HG03575 (cell line): ENCODE data around the gene TMPRSS6.
"Not testable (repeated sequence)": the region's sequence is repeated elsewhere in the genome, so short reads cannot be mapped to it uniquely, and the experiment has no call there.

Source experiments
- ATAC-seq: cut with Tn5 transposase; IDR thresholded peaks from one replicate; pipeline ENCODE4 v1.9.1; 2021; ENCODE audit not compliant: unreplicated experiment, insufficient number of reproducible peaks, low FRiP score; ENCODE audit errors: extremely low read depth

The TMPRSS6 gene

DNA sequence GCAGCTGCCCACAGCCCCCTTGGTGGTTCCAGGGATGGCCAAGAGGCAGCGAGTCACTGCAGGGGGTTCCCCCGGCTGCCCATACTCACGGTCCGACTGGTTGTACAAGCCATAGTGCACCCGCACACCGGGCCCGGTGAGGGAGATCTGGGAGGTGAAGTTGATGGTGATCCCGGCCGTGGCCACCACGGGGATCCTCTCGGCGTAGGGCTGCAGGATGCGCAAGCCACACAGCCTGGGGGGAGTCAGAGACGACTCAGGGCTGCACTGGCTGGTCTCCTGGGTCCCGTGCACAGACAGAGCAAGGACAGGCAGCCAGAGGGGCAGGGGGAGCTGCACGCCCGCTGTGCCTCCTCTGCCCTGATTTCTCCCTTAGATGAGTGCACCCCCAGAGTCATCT is 34.5 kb downstream of the TMPRSS6 start:
- ATAC-seq, result no peak

DNA sequence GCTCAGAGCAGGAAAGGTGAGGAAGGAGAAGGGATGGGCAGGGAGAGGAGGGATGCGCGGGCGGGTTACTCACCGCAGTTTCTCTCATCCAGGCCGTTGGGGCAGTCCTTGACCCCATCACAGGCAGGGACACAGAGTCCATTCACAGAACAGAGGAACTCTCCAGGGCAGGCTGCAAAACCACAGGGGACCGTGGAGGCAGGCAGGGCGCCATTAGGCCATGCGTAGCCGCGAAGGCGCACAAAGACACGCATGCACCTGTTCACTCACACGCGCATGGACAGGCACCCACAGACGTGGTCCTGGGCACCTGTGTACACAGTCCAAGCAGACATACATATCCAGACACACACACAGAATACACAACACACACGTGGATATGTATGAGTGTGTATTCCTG is 35.0 kb downstream of the TMPRSS6 start:
- no peak for ATAC-seq

- ATAC-seq, result no peak
Measured at GRCh38 chr22:37072673-37073072, 36.8 kb downstream of the TMPRSS6 start.

- ATAC-seq, result not testable (repeated sequence)
Measured at GRCh38 chr22:37071850-37072592, 37.5 kb downstream of the TMPRSS6 start.

GRCh38 chr22:37070744-37071143 is 38.8 kb downstream of the TMPRSS6 start:
- ATAC-seq, result no peak

GRCh38 chr22:37070334-37070733 is 39.2 kb downstream of the TMPRSS6 start:
- ATAC-seq, result no peak

- no peak for ATAC-seq
Measured at GRCh38 chr22:37069719-37070118, 39.8 kb downstream of the TMPRSS6 start.

DNA sequence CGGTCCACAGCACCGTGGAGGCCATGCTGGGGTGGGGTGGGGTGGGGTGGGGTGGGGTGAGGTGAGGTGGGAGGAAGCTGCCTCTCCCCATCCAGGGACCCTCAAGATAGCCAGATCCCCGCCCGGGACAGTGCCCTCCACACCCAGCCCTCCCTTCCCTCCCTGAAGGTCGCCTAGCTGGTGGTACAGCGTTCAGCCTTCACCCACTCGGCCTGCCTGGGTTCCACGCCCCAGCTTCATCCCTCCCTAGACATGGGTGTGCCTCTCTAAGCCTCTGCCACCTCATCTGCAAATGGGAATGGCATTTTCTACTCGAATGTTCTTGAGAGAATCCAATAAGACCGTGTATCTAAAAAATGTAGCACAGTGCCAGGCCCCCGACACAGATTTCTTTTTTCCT is 40.2 kb downstream of the TMPRSS6 start:
- no peak for ATAC-seq

DNA sequence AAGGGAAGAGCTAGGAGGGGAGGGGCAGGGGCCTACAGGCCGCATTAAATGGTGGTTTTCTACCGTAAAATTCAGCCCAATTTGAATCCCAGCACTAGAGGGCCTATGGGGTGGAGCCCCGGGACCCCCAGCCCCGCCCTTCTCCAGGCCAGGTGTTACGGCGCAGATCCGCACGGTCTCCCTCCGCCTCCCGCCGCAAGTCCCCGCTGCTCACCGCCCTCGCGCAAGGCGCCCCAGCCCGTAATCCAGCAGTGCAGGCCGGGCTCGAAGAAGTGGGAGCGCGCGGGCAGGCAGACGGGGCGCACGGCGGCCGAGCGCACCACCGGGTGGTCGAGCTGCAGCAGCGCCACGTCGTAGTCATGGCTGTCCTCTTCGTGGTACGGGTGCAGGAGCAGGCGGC is 40.7 kb downstream of the TMPRSS6 start:
- no peak for ATAC-seq

DNA sequence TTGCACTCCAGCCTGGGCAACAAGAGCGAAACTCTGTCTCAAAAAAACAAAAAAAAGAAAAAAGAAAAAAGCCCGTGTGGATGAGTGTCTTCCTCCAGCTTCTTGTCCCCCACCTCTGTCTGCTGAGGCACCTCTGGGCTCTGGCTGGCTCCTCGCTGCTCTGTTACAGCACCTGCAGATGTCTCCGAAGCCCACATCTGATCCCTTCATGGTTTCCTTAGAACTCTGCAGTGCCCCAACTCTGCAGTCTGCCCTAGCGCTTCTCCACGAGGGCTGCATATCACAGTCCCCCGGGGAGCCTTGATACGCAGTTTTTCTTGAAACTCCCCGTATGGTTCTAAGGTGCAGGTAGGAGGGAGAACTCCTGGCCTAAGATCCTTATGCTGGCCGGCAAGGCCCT is 42.1 kb downstream of the TMPRSS6 start:
- no peak for ATAC-seq

DNA sequence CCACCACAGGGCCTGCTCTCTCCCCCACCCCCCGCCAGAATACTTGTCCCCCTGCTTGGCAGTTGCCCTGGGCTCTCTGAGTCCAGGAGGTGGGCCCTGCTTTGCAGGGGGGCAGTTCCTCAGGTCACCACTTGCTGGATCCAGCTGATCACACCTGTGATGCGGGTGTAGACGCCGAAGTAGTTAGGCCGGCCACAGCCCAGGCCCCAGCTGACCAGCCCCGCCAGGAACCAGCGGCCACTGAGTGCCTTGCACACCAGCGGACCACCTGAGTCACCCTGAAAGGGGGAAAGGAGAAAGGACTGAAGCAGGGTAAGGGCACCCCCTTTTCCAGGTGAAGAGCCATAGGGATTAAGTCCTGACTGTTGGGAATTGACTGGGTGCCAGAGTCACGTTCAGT is 43.6 kb downstream of the TMPRSS6 start:
- ATAC-seq, result no peak

DNA sequence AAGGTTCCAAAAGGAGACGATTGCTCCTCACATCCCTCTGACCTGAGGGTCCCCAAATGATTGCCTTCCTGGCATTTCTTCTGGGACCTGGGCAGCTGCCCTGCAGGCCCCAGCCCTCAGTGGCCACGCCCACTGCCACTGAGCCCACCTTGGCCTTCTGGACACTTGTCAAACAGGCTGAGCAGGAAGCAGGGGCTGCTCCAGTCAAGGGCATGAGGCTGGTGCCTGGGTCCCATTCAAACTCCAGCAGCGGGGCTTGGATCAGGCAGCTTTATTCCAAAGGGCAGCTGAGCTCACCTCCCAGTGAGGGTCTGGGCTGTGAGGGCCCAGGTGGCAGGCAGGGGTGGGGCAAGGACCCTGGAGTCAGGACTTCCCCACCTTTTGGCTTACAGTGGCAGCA is 44.3 kb downstream of the TMPRSS6 start:
- no peak for ATAC-seq

DNA sequence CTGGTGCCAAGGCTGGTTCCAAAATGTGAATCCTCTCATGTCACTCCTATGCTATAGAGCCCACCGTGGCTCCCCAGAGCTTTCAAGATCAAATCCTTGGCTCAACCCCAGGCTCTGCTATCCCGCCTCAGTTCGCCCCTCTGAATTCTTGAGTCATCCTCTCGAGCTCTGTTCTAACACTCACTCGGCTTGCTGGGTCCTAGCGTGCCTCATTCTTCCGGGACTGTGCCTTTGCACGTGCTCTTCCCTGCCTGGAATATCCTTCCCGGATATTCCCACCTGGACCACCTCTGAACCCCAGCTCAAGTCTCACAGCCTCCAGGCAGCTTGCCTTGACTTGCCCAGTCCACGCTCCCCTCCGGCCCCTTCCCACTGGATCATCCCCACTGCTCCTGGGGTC is 45.0 kb downstream of the TMPRSS6 start:
- ATAC-seq, result no peak

GRCh38 chr22:37063431-37064420 is 45.8 kb downstream of the TMPRSS6 start:
- no peak for ATAC-seq

DNA sequence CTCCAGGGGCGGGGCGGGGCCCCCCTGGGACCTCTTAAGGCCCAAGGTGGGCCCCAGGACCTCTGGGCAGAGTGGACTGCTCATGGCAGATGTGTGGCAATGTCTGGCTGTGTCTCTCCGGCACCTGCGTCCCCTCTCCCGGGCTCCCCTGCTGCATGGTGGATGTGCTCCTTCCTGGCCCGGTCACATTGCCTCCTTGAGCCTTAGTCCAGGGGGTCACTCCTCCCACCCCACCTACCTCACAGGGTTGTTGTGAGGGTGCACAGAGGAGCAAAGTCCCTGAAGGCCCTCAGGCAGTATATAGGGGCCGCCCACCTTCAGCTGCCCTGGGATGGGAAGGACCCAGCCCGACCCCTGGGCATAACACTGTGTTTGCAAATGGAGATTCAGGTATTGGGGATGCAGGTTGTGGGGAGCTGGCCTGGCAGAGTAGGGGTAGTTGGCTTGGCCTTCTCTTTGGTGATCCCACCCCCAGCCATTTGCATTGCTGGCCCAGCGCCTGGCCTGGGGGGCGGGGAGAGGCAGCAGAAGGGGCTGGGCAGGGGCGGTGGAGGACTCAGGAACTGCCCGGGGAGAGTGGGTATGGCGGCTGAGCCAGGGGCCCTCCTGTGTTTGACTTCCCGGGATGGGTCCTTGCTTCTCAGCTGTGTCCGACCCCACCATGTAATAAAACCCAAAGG is 46.7 kb downstream of the TMPRSS6 start:
- ATAC-seq, result no peak

DNA sequence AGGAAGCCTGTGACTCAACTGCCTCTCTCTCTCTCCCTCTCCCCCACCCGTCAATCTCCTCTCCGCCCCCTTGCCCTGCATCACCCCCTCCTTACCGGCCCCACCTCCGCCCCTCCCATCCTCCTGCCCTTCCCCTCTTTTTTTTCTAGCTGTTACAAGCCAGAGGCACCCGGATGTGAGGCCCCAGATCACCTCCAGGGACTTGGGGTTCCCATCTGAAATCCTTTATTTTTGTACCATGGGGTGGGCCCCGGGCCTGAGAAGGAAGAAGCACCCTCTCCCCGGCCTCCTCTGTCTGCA is 47.2 kb downstream of the TMPRSS6 start:
- no peak for ATAC-seq

DNA sequence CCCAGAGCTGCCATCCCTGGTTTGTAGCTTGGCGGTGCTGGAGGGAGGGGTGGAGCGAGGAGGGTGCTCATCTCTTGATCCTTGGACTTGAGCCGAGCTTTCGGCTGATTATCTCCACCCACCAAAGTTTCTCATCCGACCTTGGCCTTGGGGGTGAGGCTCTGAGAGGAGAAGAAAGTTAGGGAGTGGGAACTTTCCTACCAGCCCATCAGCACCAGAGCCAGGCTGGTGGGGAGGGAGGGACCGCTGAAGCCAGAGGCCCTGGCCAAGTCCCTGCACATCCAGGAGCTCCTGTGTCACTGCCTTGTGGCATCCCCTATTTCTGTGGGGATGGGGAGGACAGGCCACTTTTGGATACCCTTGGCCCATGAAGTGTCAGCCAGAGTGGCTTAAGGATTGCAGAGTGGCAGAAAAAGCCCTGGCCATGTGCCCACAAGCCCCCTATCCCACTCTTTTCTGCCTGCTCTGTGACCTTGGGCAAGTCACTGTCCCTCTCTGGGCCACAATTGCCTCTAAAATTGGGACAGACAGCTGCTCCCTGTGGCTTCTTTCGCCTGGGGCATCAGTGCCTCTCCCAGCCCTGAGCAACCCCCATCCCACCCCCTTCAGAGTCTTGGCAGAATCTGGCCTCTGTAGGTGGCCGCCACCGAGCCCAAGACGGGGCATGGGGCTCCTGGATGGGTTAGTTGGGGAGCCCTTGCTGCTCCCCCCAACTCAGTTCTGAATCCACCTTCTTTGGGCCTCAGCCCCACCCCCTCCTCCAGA is 47.7 kb downstream of the TMPRSS6 start:
- no peak for ATAC-seq

GRCh38 chr22:37060801-37061610 is 48.5 kb downstream of the TMPRSS6 start:
- ATAC-seq, result no peak
